HG03571 (cell line): ENCODE data around the gene AMH.

Source experiments
- ATAC-seq: cut with Tn5 transposase; IDR thresholded peaks from one replicate; pipeline ENCODE4 v1.9.1; 2021; ENCODE audit not compliant: unreplicated experiment

Gene AMH

GRCh38 chr19:2282862-2283237 is 33.7 kb downstream of the AMH start:
- ATAC-seq = no peak

GRCh38 chr19:2283835-2284507 is 34.8 kb downstream of the AMH start:
- ATAC-seq = no peak

DNA sequence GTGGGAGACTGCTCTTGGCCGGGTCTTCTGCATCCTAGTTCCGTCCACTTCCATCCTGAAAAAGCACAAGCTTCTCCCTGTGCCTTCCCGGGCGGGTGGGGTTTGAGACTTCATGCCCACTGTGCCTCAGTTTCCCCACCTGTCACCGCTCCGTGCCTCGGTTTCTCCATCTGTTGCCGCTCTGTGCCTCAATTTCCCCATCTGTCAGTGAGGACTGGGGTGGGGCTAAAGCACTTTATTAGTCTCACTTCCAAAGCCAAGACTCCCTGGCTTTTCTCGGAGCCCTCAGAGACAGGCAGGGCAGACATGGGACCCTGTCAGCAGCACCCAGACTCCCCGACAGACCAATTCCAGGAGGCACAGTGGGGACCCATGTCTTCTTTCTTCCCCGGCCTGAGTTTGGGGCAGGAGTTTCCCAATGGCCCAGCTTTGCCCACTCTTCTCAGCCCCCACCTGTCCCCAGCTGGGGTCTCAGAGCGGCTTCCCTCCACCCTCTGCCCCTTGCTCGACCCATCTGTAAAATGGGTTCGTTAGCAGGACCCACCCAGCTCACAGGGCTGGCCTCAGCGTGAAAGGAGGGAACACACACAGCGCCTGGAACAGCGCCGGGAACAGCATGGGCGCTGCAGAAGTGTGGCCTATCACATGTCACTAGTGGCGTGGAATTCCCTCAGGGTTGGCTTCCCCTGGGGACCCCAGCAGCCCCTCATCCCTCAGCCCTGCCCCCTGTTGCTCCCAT is 37.4 kb downstream of the AMH start:
- no peak for ATAC-seq

GRCh38 chr19:2287585-2288337 is 38.6 kb downstream of the AMH start:
- no peak for ATAC-seq

DNA sequence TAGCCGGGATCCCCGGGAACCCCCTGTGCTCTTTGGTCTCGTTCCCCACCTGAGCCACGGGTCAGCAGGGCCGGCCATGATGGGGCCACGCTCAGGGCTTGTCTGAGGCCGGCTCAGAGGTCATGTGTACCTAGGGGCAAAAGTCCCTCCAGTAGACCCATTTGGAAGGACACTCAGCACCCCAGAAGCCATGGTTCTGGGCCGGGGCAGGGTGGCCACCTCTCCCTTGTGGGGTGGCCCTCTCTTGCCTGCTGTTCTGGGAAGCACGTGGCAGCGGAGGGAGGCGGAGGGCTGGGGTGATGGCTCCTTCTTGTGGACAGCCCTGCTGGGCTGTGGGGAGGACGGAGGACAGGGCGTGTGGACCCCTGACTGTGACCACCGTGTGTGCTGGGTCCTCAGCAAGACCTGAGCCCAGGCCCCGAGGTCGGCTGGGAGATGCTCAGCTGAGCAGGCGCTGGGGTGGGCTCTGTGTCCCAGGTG is 39.3 kb downstream of the AMH start:
- ATAC-seq = no peak

- ATAC-seq = no peak
Observed at GRCh38 chr19:2288818-2289713, 39.9 kb downstream of the AMH start.

DNA sequence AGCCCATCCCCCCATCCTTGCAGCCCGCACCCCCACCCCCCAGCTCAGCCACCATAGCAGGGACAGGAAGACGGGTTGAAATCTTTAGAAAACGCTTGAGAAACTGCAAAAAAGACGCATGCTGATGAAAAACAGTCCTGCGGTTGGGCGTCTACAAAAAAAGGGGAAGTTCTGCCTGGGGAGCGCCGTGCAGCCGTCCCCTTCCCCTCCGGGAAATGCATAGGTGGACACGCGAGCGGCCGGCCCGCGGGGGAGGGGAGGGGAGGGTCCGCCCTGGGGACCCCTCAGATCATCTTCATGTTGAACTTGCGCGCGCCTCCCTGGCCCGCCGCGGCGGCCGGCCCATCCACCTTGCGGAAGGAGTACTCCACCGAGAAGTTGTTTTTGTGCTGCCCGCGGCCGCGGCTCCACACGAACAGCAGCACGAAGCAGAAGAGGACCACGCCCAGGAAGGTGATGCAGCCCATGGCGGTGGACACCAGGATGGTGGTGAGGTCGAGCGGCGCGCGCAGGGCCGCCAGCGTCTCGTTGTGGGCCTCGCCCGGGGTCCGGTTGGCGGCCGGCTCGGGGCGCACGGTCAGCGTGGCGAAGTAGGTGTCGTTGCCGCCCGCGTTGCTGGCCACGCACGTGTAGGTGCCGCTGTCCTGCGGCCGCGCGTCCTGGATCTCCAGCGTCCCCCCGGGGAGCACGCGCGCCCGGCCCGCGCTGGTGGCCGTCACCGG is 40.8 kb downstream of the AMH start:
- ATAC-seq = no peak

- ATAC-seq = no peak
Observed at GRCh38 chr19:2290441-2291184, 41.5 kb downstream of the AMH start.

DNA sequence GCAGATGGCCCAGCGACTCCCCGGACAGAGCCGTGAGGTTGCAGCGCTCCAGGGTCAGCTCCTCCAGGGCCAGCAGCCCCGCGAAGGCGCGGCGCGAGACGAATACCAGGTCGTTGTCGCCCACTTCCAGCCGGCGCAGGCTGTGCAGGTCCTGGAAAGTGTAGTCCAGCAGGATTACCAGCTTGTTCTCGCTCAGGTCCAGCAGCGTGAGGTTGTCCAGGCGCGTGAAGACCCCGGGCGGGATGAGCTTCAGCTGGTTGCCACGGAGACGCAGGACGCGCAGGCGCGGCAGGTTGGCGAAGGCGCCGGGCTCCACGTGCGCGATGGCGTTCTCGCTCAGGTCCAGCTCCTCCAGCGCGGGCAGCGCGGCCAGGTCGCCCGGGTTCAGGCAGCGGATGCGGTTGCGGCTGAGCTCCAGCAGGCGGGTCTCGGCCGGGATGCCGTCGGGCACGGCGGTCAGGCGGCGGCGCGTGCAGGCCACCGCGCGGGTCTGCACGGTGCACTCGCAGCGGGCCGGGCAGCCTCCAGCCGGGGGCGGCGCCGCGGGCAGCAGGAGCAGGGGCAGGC is 42.1 kb downstream of the AMH start:
- ATAC-seq = no peak

DNA sequence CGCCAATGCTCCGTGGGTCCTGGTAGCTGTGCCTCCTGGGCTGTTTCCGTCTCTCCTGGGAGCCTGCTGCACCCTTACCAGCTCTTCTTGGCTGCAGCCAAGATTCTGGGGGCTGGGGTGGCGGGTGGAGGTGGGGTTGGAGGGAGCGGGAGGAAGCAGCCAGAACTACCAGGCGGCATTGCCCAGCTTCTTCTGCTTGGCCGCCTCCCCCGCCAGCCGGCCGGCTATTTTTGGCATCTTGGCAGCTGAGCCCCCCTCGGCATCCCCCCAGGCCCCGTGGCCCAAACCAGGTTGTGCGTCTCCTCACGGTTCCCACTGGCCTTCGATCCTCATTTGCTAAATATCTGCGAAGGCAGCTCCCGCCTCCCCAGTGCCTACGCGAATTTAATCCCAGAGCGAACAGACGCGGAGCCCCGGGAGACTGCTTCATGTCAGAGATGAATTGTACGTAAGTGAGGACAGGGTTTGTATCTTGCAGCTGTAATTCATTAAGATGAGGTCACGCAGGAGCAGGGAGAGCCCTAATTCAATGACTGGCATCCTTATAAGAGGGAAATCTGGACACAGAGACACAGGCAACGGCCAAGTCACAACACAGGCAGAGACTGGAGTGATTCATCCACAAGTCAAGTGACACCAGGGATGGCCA is 45.7 kb downstream of the AMH start:
- ATAC-seq = no peak

DNA sequence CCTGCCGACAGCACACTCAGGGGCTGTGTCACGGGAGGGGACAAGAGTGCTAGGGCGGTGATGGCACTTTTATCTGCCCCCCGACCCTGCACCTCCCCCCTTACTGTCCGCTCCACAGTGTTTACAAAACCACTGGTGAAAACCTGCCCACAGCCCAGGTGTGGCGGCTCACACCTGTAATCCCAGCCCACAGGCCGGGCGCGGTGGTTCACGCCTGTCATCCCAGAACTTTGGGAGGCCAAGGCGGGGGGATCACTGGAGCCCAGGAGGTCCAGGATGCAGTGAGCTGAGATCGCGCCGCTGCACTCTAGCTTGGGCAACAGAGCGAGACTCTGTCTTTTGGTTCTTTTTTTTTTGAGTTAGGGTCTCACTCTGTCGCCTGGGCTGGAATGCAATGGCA is 47.0 kb downstream of the AMH start:
- no peak for ATAC-seq

- ATAC-seq = no peak
Observed at GRCh38 chr19:2300533-2300932, 51.4 kb downstream of the AMH start.
